ENCODE results near the gene HOXB3. TPM values are rescaled to one million over a fixed set of nuclear protein-coding genes. Genes with fewer than 3 reads are reported as not detected.

The HOXB3 gene
- total RNA-seq, 5 donors from 2014 or later (not counting 1 experiment from before 2014, with no cell fraction given), result 3.5 to 7.7 (median 4.2) TPM

GRCh38 chr17:48625495-48626244 lies 35.6 kb upstream of the HOXB3 start:
- peak; percentile 66 to 76 (median 72) for ATAC-seq (replicated peaks in 1 of 4)
- CTCF ChIA-PET, result interaction anchor here (0.6 to 1.9 kb wide), 7 partner anchors 10 to 551 kb away, joined by 3 to 8 read pairs (median 4); no protein-coding TSS in a partner anchor
- H3K27ac Mint-ChIP-seq, result no peak overlapping the region

DNA sequence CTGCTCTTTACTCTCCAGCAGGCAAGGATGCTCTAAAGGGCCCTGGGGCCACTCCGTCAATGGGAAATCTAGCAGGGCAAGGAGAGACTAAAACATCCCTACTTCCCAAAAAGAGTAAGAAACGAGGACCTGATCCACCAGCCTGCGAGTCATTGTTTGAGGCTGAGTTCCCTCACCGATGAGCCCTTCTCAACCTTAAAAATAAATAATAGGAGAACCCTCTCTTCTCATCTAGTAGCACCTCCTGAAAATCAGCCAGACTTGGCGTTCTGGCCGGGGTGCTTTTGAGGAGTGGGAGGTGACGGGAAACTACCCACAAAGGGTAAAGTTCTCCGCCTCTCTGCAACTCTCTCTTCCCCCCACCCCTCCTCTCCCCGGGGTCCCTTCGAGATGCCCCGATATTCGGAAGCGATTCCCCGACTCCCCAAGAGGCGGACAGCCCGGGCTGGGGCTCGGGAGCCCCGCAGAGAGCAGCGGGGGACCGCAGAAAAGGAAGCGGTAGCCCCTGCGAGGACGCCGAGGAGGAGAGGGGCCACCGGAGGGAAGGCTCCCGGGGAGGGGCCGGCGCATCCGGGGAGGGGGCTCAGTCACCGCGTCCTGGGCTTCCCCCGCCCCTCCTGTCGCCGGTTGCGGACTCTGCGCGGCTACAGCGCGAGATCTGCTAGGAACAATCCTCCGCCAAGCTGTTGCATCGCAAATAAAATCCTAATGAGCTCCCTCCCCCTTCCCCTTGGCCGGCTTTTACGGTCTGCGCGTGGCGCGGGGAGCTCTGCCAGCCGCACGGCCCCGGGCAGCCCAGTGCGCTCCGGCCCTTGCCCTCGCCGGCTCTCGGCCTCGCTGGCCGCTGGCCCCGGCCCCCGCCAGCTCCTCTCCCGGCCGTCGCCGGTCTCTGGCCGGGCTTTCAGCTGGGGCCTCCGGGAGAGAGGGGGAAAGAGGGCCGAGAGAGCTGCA lies 34.8 kb upstream of the HOXB3 start:
- H3K27ac ChIP-seq (ENCODE audit: low read length), result no peak overlapping the region
- Mint-ChIP-seq H3K27ac (no peak overlapping the region), H3K36me3 (no peaks in the 10 kb centered on the region)

More at GRCh38 chr17:48625495-48626244, 35.6 kb upstream of the HOXB3 start:
- Mint-ChIP-seq H3K9me3 (no peaks in the 10 kb centered on the region), H3K4me1 (peaks cover 10 to 20% (median 18%) of the 10 kb centered on the region in 3 donors), H3K4me3 (peak overlapping the region; percentile 75 to 78 (median 77)), H3K36me3 (no peaks in the 10 kb centered on the region), H3K27me3 (peaks cover 72 to 90% of the 10 kb centered on the region in 2 donors)
- peaks cover 8 to 29% of the 10 kb centered on the region in 2 experiments for H3K4me1 ChIP-seq (ENCODE audit: control insufficient read depth in 1 of 2, extremely low read depth in 1 of 2, insufficient read depth in 2 of 2, low read length in 2 of 2)
- peak in 5 of 35 experiments; percentile 26 to 66 (median 34) for DNase-seq
- H3K27ac ChIP-seq (ENCODE audit: low read length), result no peak overlapping the region
- H3K9me3 ChIP-seq, result no peaks in the 10 kb centered on the region
- H3K27me3 ChIP-seq (replicated peaks in 1 of 2; ENCODE audit: control insufficient read depth in 2 of 2, extremely low read depth in 1 of 2, insufficient read depth in 2 of 2, low read length in 1 of 2), result peaks cover 34 to 89% of the 10 kb centered on the region in 2 experiments
- H3K36me3 ChIP-seq (ENCODE audit: control insufficient read depth in 2 of 2, extremely low read depth in 1 of 2, insufficient read depth in 1 of 2, low read length in 1 of 2), result no peaks in the 10 kb centered on the region
- under 1% methylated on average over 65 of the region's 69 CpGs for WGBS (ENCODE audit: insufficient coverage)
- POLR2A ChIA-PET, result interaction anchor here in 1 of 2 donors (0.6 to 0.7 kb wide), 2 partner anchors 546 to 976 kb away, joined by 3 to 4 read pairs; no protein-coding TSS in a partner anchor
- H3K4me3 ChIP-seq (ENCODE audit: control insufficient read depth in 1 of 2, extremely low read depth in 1 of 2, low read length in 1 of 2), result peak overlapping the region; percentile 33 to 71

GRCh38 chr17:48624118-48624517 lies 34.1 kb upstream of the HOXB3 start:
- Mint-ChIP-seq H3K27me3 (peaks cover 68 to 89% of the 10 kb centered on the region in 2 donors), H3K27ac (no peak overlapping the region), H3K4me3 (peak overlapping the region in 1 of 3 donors; percentile 77), H3K9me3 (no peaks in the 10 kb centered on the region), H3K4me1 (peaks cover 12 to 24% (median 18%) of the 10 kb centered on the region in 3 donors), H3K36me3 (no peaks in the 10 kb centered on the region)
- DNase-seq (no peak), ATAC-seq (replicated peaks in 1 of 4) (no peak)
- Histone ChIP-seq H3K9me3 (no peaks in the 10 kb centered on the region), H3K36me3 (ENCODE audit: control insufficient read depth in 2 of 2, extremely low read depth in 1 of 2, insufficient read depth in 1 of 2, low read length in 1 of 2) (no peaks in the 10 kb centered on the region), H3K4me3 (ENCODE audit: control insufficient read depth in 1 of 2, extremely low read depth in 1 of 2, low read length in 1 of 2) (no peak overlapping the region), H3K27ac (ENCODE audit: low read length) (no peak overlapping the region), H3K4me1 (ENCODE audit: control insufficient read depth in 1 of 2, extremely low read depth in 1 of 2, insufficient read depth in 2 of 2, low read length in 2 of 2) (peaks cover 8 to 34% of the 10 kb centered on the region in 2 experiments), H3K27me3 (replicated peaks in 1 of 2; ENCODE audit: control insufficient read depth in 2 of 2, extremely low read depth in 1 of 2, insufficient read depth in 2 of 2, low read length in 1 of 2) (peaks cover 25 to 95% of the 10 kb centered on the region in 2 experiments)
- 87% methylated on average over 3 of the region's 5 CpGs for WGBS (ENCODE audit: insufficient coverage)
- ChIA-PET CTCF (interaction anchor here in 1 of 2 donors (0.5 to 1.0 kb wide), 4 partner anchors 8 to 492 kb away, joined by 3 to 6 read pairs (median 4); no protein-coding TSS in a partner anchor), POLR2A (interaction anchor here in 1 of 2 donors (0.6 kb wide), 1 partner anchor 913 kb away, joined by 3 read pairs; no protein-coding TSS in a partner anchor)

More for the DNA sequence above, 34.8 kb upstream of the HOXB3 start:
- Histone ChIP-seq H3K9me3 (no peaks in the 10 kb centered on the region), H3K36me3 (ENCODE audit: control insufficient read depth in 2 of 2, extremely low read depth in 1 of 2, insufficient read depth in 1 of 2, low read length in 1 of 2) (no peaks in the 10 kb centered on the region), H3K4me1 (ENCODE audit: control insufficient read depth in 1 of 2, extremely low read depth in 1 of 2, insufficient read depth in 2 of 2, low read length in 2 of 2) (peaks cover 8 to 29% of the 10 kb centered on the region in 2 experiments), H3K27me3 (replicated peaks in 1 of 2; ENCODE audit: control insufficient read depth in 2 of 2, extremely low read depth in 1 of 2, insufficient read depth in 2 of 2, low read length in 1 of 2) (peaks cover 26 to 93% of the 10 kb centered on the region in 2 experiments), H3K4me3 (ENCODE audit: control insufficient read depth in 1 of 2, extremely low read depth in 1 of 2, low read length in 1 of 2) (peak overlapping the region; percentile 26 to 71)
- POLR2A ChIA-PET, result interaction anchor here in 1 of 2 donors (0.5 to 0.6 kb wide), 2 partner anchors 423 to 976 kb away, joined by 3 read pairs; no protein-coding TSS in a partner anchor
- H3K4me1 Mint-ChIP-seq, result peaks cover 10 to 20% (median 18%) of the 10 kb centered on the region in 3 donors
- CTCF ChIA-PET, result interaction anchor here in 1 of 2 donors (0.6 to 1.9 kb wide), 6 partner anchors 11 to 550 kb away, joined by 3 to 8 read pairs (median 4); no protein-coding TSS in a partner anchor
- peak; percentile 11 to 47 (median 22) for ATAC-seq (replicated peaks in 1 of 4)
- peak in 2 of 35 experiments; percentile 24 to 55 for DNase-seq
- H3K27me3 Mint-ChIP-seq, result peaks cover 68 to 90% of the 10 kb centered on the region in 2 donors
- peak overlapping the region; percentile 75 to 78 (median 77) for H3K4me3 Mint-ChIP-seq
- H3K9me3 Mint-ChIP-seq, result no peaks in the 10 kb centered on the region
- WGBS (ENCODE audit: insufficient coverage), result 4% methylated on average over 54 of the region's 66 CpGs

DNA sequence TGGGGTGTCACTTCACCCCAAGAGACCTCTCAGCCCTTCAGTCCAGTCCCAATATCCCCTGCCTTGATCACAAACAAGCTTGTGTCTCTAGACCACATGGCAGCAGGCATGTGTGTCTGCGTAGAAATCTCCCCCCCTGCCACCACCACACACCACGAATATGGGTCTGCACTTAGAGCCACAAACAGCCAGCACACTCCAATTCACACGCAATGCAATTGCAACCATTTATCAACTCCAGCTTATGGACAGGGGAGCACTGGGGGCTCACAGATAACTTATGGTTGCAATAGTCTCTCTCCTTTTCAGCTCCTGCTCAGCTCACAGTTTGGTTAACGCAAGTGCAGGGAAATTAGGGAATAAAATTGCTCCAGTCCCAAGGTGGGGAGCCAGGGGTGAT lies 33.5 kb upstream of the HOXB3 start:
- H3K27me3 Mint-ChIP-seq, result peaks cover 68 to 89% of the 10 kb centered on the region in 2 donors
- peaks cover 15 to 28% (median 21%) of the 10 kb centered on the region in 3 donors for H3K4me1 Mint-ChIP-seq
- peaks cover 20 to 95% of the 10 kb centered on the region in 2 experiments for H3K27me3 ChIP-seq (replicated peaks in 1 of 2; ENCODE audit: control insufficient read depth in 2 of 2, extremely low read depth in 1 of 2, insufficient read depth in 2 of 2, low read length in 1 of 2)
- H3K36me3 ChIP-seq (ENCODE audit: control insufficient read depth in 2 of 2, extremely low read depth in 1 of 2, insufficient read depth in 1 of 2, low read length in 1 of 2), result no peaks in the 10 kb centered on the region
- no peak for DNase-seq
- POLR2A ChIA-PET, result interaction anchor here in 1 of 2 donors (0.6 kb wide), 1 partner anchor 912 kb away, joined by 3 read pairs; no protein-coding TSS in a partner anchor
- H3K27ac Mint-ChIP-seq, result no peak overlapping the region
- WGBS (ENCODE audit: insufficient coverage), result 62% methylated on average over 2 of the region's 4 CpGs
- no peaks in the 10 kb centered on the region for H3K36me3 Mint-ChIP-seq
- no peak for ATAC-seq (replicated peaks in 1 of 4)
- CTCF ChIA-PET, result interaction anchor here in 1 of 2 donors (0.5 to 1.0 kb wide), 4 partner anchors 9 to 492 kb away, joined by 3 to 6 read pairs (median 4); no protein-coding TSS in a partner anchor
- H3K27ac ChIP-seq (ENCODE audit: low read length), result no peak overlapping the region
- H3K9me3 Mint-ChIP-seq, result no peaks in the 10 kb centered on the region
- no peak overlapping the region for H3K4me3 ChIP-seq (ENCODE audit: control insufficient read depth in 1 of 2, extremely low read depth in 1 of 2, low read length in 1 of 2)
- peaks cover 8 to 39% of the 10 kb centered on the region in 2 experiments for H3K4me1 ChIP-seq (ENCODE audit: control insufficient read depth in 1 of 2, extremely low read depth in 1 of 2, insufficient read depth in 2 of 2, low read length in 2 of 2)
- H3K9me3 ChIP-seq, result no peaks in the 10 kb centered on the region
- no peak overlapping the region for H3K4me3 Mint-ChIP-seq

DNA sequence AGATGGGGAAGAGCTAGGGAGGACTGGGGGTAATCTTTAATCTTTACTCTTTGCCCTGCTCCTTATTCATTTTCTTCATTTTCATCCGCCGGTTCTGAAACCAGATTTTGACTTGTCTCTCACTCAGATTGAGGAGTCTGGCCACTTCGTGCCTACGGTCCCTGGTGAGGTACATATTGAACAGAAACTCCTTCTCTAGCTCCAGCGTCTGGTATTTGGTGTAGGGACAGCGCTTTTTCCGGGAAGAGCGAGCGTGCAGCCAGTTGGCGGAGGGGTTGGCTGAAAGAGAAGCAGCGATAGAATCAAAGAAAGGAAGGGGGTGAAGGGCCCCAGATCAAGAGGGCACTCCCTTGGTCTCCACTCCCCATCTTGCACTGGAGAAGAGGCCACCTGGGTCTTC lies 32.8 kb upstream of the HOXB3 start:
- WGBS (ENCODE audit: insufficient coverage), result 78% methylated on average over 3 of the region's 11 CpGs
- no peaks in the 10 kb centered on the region for H3K36me3 ChIP-seq (ENCODE audit: control insufficient read depth in 2 of 2, extremely low read depth in 1 of 2, insufficient read depth in 1 of 2, low read length in 1 of 2)
- peaks cover 19 to 95% of the 10 kb centered on the region in 2 experiments for H3K27me3 ChIP-seq (replicated peaks in 1 of 2; ENCODE audit: control insufficient read depth in 2 of 2, extremely low read depth in 1 of 2, insufficient read depth in 2 of 2, low read length in 1 of 2)
- ATAC-seq (replicated peaks in 1 of 4) (no peak), DNase-seq (no peak)
- H3K4me3 ChIP-seq (ENCODE audit: control insufficient read depth in 1 of 2, extremely low read depth in 1 of 2, low read length in 1 of 2), result no peak overlapping the region
- ChIA-PET CTCF (interaction anchor here in 1 of 2 donors (0.6 kb wide), 1 partner anchor 10 kb away, joined by 3 read pairs; no protein-coding TSS in a partner anchor), POLR2A (interaction anchor here in 1 of 2 donors (0.5 to 0.7 kb wide), 3 partner anchors 22 to 904 kb away, joined by 3 to 4 read pairs (median 4); no protein-coding TSS in a partner anchor)
- no peak overlapping the region for H3K27ac ChIP-seq (ENCODE audit: low read length)
- peaks cover 8 to 47% of the 10 kb centered on the region in 2 experiments for H3K4me1 ChIP-seq (ENCODE audit: control insufficient read depth in 1 of 2, extremely low read depth in 1 of 2, insufficient read depth in 2 of 2, low read length in 2 of 2)
- Mint-ChIP-seq H3K4me3 (no peak overlapping the region), H3K4me1 (peaks cover 21 to 33% (median 27%) of the 10 kb centered on the region in 3 donors), H3K27ac (no peak overlapping the region), H3K9me3 (no peaks in the 10 kb centered on the region), H3K27me3 (peaks cover 67 to 88% of the 10 kb centered on the region in 2 donors), H3K36me3 (no peaks in the 10 kb centered on the region)
- H3K9me3 ChIP-seq, result no peaks in the 10 kb centered on the region

Data from T-cell (primary cell).